IMR-90 (cell line): ENCODE data around the gene TPMT. TPM values are rescaled to one million over a fixed set of nuclear protein-coding genes. Genes with fewer than 3 reads are reported as not detected.

Experiments
- ATAC-seq: fragments of 200-7000 bp; cut with Tn5 transposase; 2 replicates; pipeline ENCODE4 v1.9.1; 2020; ENCODE audit warnings: low read depth, mild to moderate bottlenecking, moderate library complexity
- BruUV-seq: library from RNA; stranded (reverse); fragments of 400-500 nt; replicated peaks from 2 replicates; lab custom pipeline; 2021; lab: Mats Ljungman, UMichigan
- CTCF ChIA-PET: fragments of 300-600 bp; formaldehyde crosslinking; extraction: SDS; loops from one replicate; lab custom pipeline; 2021; ENCODE audit warnings: antibody characterized with exemption; lab: Yijun Ruan, JAX
- POLR2A ChIA-PET: fragments of 300-600 bp; sonication (Branson Sonifier 250); formaldehyde crosslinking; loops from one replicate; lab custom pipeline; 2022; ENCODE audit warnings: antibody characterized with exemption; ENCODE audit not compliant: unreplicated experiment; lab: Charles Lee
- DNase-seq: peaks from one replicate; pipeline ENCODE4 v3.0.0; 2013
- H2AFZ ChIP-seq: replicated peaks from 2 replicates; pipeline ENCODE3; 2013; ENCODE audit warnings: low read length, mild to moderate bottlenecking; ENCODE audit not compliant: poor library complexity
- H2AK5ac ChIP-seq: 2 replicates; pipeline ENCODE4 v1.6.1; 2013; ENCODE audit warnings: low read depth, low read length, inconsistent platforms
- H2AK9ac ChIP-seq: replicated peaks from 2 replicates; pipeline ENCODE3; 2013; ENCODE audit warnings: mild to moderate bottlenecking, low read depth, low read length, moderate library complexity; ENCODE audit not compliant: poor library complexity
- H2BK120ac ChIP-seq: 2 replicates; pipeline ENCODE4 v1.6.1; 2013; ENCODE audit warnings: low read depth, low read length, inconsistent platforms
- H2BK15ac ChIP-seq: 3 replicates; pipeline ENCODE4 v1.6.1; 2013; ENCODE audit warnings: low read depth, low read length, inconsistent platforms
- H2BK20ac ChIP-seq: 2 replicates; pipeline ENCODE4 v1.6.1; 2013; ENCODE audit warnings: low read depth, mild to moderate bottlenecking, inconsistent platforms, low read length, moderate library complexity
- H2BK5ac ChIP-seq: 2 replicates; pipeline ENCODE4 v1.6.1; 2013; ENCODE audit warnings: mild to moderate bottlenecking, low read depth, low read length, inconsistent platforms; ENCODE audit not compliant: poor library complexity, severe bottlenecking
- H3K14ac ChIP-seq: replicated peaks from 2 replicates; pipeline ENCODE4 v1.6.1; 2013; ENCODE audit warnings: low read depth, low read length, inconsistent platforms
- H3K18ac ChIP-seq: 2 replicates; pipeline ENCODE4 v1.6.1; 2013; ENCODE audit warnings: low read depth, low read length, control low read depth
- H3K23ac ChIP-seq: 2 replicates; pipeline ENCODE4 v1.6.1; 2013; ENCODE audit warnings: low read depth, low read length, inconsistent platforms
- H3K27ac ChIP-seq: 2 replicates; pipeline ENCODE4 v1.5.1; 2013; ENCODE audit warnings: mild to moderate bottlenecking, control low read depth, low read length; ENCODE audit not compliant: insufficient read depth
- H3K27me3 ChIP-seq: 2 replicates; pipeline ENCODE4 v1.6.1; 2013; ENCODE audit warnings: low read length; ENCODE audit not compliant: control insufficient read depth, insufficient read depth
- H3K36me3 ChIP-seq: 2 replicates; pipeline ENCODE4 v1.6.1; 2013; ENCODE audit warnings: low read length, mixed read lengths; ENCODE audit not compliant: control insufficient read depth, insufficient read depth
- H3K4ac ChIP-seq: 2 replicates; pipeline ENCODE4 v1.6.1; 2013; ENCODE audit warnings: low read depth, low read length, inconsistent platforms
- H3K4me1 ChIP-seq: 2 replicates; pipeline ENCODE4 v1.6.1; 2013; ENCODE audit warnings: low read length, mixed read lengths; ENCODE audit not compliant: control insufficient read depth, insufficient read depth
- H3K4me2 ChIP-seq: 2 replicates; pipeline ENCODE4 v1.6.1; 2013; ENCODE audit warnings: low read depth, mild to moderate bottlenecking, control low read depth, low read length, moderate library complexity
- H3K4me3 ChIP-seq: 2 replicates; pipeline ENCODE4 v1.5.1; 2013; ENCODE audit warnings: low read depth, mild to moderate bottlenecking, control low read depth, low read length, moderate library complexity; ENCODE audit not compliant: insufficient read depth
- H3K56ac ChIP-seq: 2 replicates; pipeline ENCODE4 v1.6.1; 2013; ENCODE audit warnings: low read length, inconsistent platforms; ENCODE audit not compliant: insufficient read depth; ENCODE audit errors: extremely low read depth
- H3K79me1 ChIP-seq, 2 experiments: 2 replicates each; pipeline ENCODE4 v1.6.1; 2013; ENCODE audit warnings: low read length in 2 of 2, inconsistent platforms in 1 of 2, low read depth in 1 of 2
- H3K9ac ChIP-seq: 2 replicates; pipeline ENCODE4 v1.6.1; 2013; ENCODE audit warnings: low read depth, low read length, control low read depth
- H3K9me1 ChIP-seq: 2 replicates; pipeline ENCODE4 v1.6.1; 2013; ENCODE audit warnings: low read length, inconsistent platforms; ENCODE audit not compliant: insufficient read depth
- H3K9me3 ChIP-seq: 2 replicates; pipeline ENCODE4 v1.6.1; 2013; ENCODE audit warnings: low read length; ENCODE audit not compliant: control insufficient read depth, insufficient read depth
- H4K20me1 ChIP-seq: 2 replicates; pipeline ENCODE4 v1.6.1; 2013; ENCODE audit warnings: low read length, inconsistent platforms; ENCODE audit not compliant: insufficient read depth
- H4K5ac ChIP-seq: 2 replicates; pipeline ENCODE4 v1.6.1; 2013; ENCODE audit warnings: mild to moderate bottlenecking, low read depth, low read length, control low read depth
- H4K8ac ChIP-seq, 2 experiments: 2 replicates each; pipeline ENCODE4 v1.6.1; 2013; ENCODE audit warnings: low read depth in 2 of 2, low read length in 2 of 2, control low read depth in 1 of 2, inconsistent platforms in 1 of 2
- H4K91ac ChIP-seq: 2 replicates; pipeline ENCODE4 v1.6.1; 2013; ENCODE audit warnings: low read depth, low read length, inconsistent platforms; ENCODE audit not compliant: insufficient read depth
- BHLHE40 ChIP-seq: fragments of 150-350 bp; IDR thresholded peaks from 2 replicates; pipeline ENCODE4 v1.6.1; 2016; ENCODE audit warnings: mild to moderate bottlenecking, low read depth, low read length
- CEBPB ChIP-seq: IDR thresholded peaks from 2 replicates; pipeline ENCODE4 v1.6.1; 2012; ENCODE audit warnings: low read depth, low read length, improper control_type of control experiment
- CHD1 ChIP-seq: IDR thresholded peaks from 2 replicates; pipeline ENCODE4 v1.6.1; 2012; ENCODE audit warnings: low read depth, low read length, improper control_type of control experiment
- CTCF ChIP-seq: conservative IDR thresholded peaks from 2 replicates; pipeline ENCODE4 v1.5.1; 2012; ENCODE audit warnings: mild to moderate bottlenecking, low read depth, low read length, improper control_type of control experiment
- ELK1 ChIP-seq: fragments of 150-350 bp; IDR thresholded peaks from 2 replicates; pipeline ENCODE4 v1.6.1; 2016; ENCODE audit warnings: low read depth, mild to moderate bottlenecking, low read length, moderate library complexity, borderline replicate concordance
- FOS ChIP-seq: fragments of 150-350 bp; IDR thresholded peaks from 2 replicates; pipeline ENCODE4 v1.6.1; 2016; ENCODE audit warnings: low read depth, low read length
- MAFK ChIP-seq: IDR thresholded peaks from 2 replicates; pipeline ENCODE4 v1.6.1; 2012; ENCODE audit warnings: low read depth, low read length, improper control_type of control experiment
- MAZ ChIP-seq: IDR thresholded peaks from 2 replicates; pipeline ENCODE4 v1.6.1; 2012; ENCODE audit warnings: low read depth, mild to moderate bottlenecking, low read length, improper control_type of control experiment, moderate library complexity, borderline replicate concordance
- MXI1 ChIP-seq: IDR thresholded peaks from 2 replicates; pipeline ENCODE4 v1.6.1; 2012; ENCODE audit warnings: low read depth, mild to moderate bottlenecking, low read length, moderate library complexity, borderline replicate concordance
- NFE2L2 ChIP-seq: fragments of 150-350 bp; IDR thresholded peaks from 2 replicates; pipeline ENCODE4 v1.6.1; 2016; ENCODE audit warnings: low read depth, mild to moderate bottlenecking, low read length
- POLR2A ChIP-seq: IDR thresholded peaks from 2 replicates; pipeline ENCODE4 v1.6.1; 2012; ENCODE audit warnings: mild to moderate bottlenecking, low read depth, low read length
- RAD21 ChIP-seq: IDR thresholded peaks from 2 replicates; pipeline ENCODE4 v1.6.1; 2012; ENCODE audit warnings: low read length, improper control_type of control experiment
- RCOR1 ChIP-seq: IDR thresholded peaks from 2 replicates; pipeline ENCODE4 v1.6.1; 2012; ENCODE audit warnings: mild to moderate bottlenecking, low read length, improper control_type of control experiment; ENCODE audit not compliant: insufficient replicate concordance
- RFX5 ChIP-seq: IDR thresholded peaks from 2 replicates; pipeline ENCODE4 v1.8.0; 2012; ENCODE audit warnings: low read depth, mild to moderate bottlenecking, low read length, moderate library complexity
- SMC3 ChIP-seq: fragments of 150-350 bp; IDR thresholded peaks from 2 replicates; pipeline ENCODE4 v1.6.1; 2016; ENCODE audit warnings: low read depth, mild to moderate bottlenecking, antibody characterized with exemption, low read length, moderate library complexity
- USF2 ChIP-seq: fragments of 150-350 bp; IDR thresholded peaks from 2 replicates; pipeline ENCODE4 v1.6.1; 2017; ENCODE audit warnings: mild to moderate bottlenecking, antibody characterized with exemption, low read length, low read depth
- WGBS, 2 experiments: methylation state at CpG; one replicate each; pipeline versions ENCODE4 v1.1.5 to v1.1.7; 2013; ENCODE audit warnings: missing lambda C conversion rate in 2 of 2; ENCODE audit not compliant: insufficient read length in 1 of 2; ENCODE audit errors: extremely low coverage in 2 of 2; 5-methylcytosine and 5-hydroxymethylcytosine counted together
- dilution Hi-C: fragments of 300-500 bp; cut with HindIII; formaldehyde crosslinking; loops from one replicate; pipeline ENCODE4 v1.14.3; 2018; ENCODE audit warnings: low sequenced_read_pairs; ENCODE audit not compliant: unreplicated experiment
- in situ Hi-C: fragments of 300-500 bp; cut with MboI; formaldehyde crosslinking; loops from 3 replicates; pipeline ENCODE4 v1.14.3; 2019; ENCODE audit warnings: low sequenced_read_pairs, inconsistent platforms, mixed read lengths
- intact Hi-C: fragments of 100-400 bp; cut with micrococcal nuclease; formaldehyde crosslinking; loops from 2 replicates; pipeline ENCODE4 v1.10.0; 2022
- polyA plus RNA-seq, 3 experiments: library from polyadenylated mRNA; depleted of rRNA; stranded (reverse); fragments of >200 nt; gene quantifications; 2 replicates each; pipeline ENCODE4 v1.2.3, GENCODE V29; 2012; ENCODE audit warnings: low replicate concordance in 1 of 3
- total RNA-seq: library from RNA; depleted of rRNA; stranded (reverse); fragments of >200 nt; gene quantifications from 2 replicates; pipeline ENCODE4 v1.2.3, GENCODE V29; 2012

The TPMT gene
- total and polyA plus RNA-seq, 2 of the 4 experiments (the other 2 are of a cell fraction): 10.8 to 14.1 TPM

GRCh38 chr6:18096423-18096822 is 58.5 kb downstream of the TPMT start:
- in situ Hi-C loops: no loop called here
- ChIA-PET POLR2A (no interaction called here), CTCF (no interaction called here)
- H2AK9ac ChIP-seq: no peak overlapping the region
- no peak overlapping the region for H2AK5ac ChIP-seq
- H3K4ac ChIP-seq: no peak overlapping the region
- H3K4me2 ChIP-seq: no peak overlapping the region
- H3K23ac ChIP-seq: no peak overlapping the region
- no peaks in the 10 kb centered on the region for H3K79me1 ChIP-seq
- H4K91ac ChIP-seq: no peak overlapping the region
- H3K4me1 ChIP-seq: no peaks in the 10 kb centered on the region
- H3K27me3 ChIP-seq: no peaks in the 10 kb centered on the region
- DNase-seq (no peak), ATAC-seq (no peak)
- no peak overlapping the region for H2AFZ ChIP-seq
- H2BK15ac ChIP-seq: no peak overlapping the region
- WGBS, 2 experiments: no CpG with 5 or more reads among the region's 3 CpGs
- H3K27ac ChIP-seq: no peak overlapping the region
- no peak overlapping the region for H2BK20ac ChIP-seq
- H3K36me3 ChIP-seq: no peaks in the 10 kb centered on the region
- no peak overlapping the region for H3K4me3 ChIP-seq
- no peaks in the 10 kb centered on the region for H4K20me1 ChIP-seq
- no peaks in the 10 kb centered on the region for H3K9me1 ChIP-seq
- no peak overlapping the region for H2BK120ac ChIP-seq
- dilution Hi-C loops: no loop called here
- H3K9me3 ChIP-seq: no peaks in the 10 kb centered on the region
- no peak overlapping the region for H3K18ac ChIP-seq
- H3K14ac ChIP-seq: no peak overlapping the region
- no peak overlapping the region for H4K8ac ChIP-seq
- no peak overlapping the region for H3K56ac ChIP-seq
- H2BK5ac ChIP-seq: no peak overlapping the region
- no peak overlapping the region for H4K5ac ChIP-seq
- intact Hi-C loops: no loop called here
- TF ChIP-seq NFE2L2 (no peak), POLR2A (no peak), SMC3 (no peak), RAD21 (no peak), USF2 (no peak), FOS (no peak), CEBPB (no peak), BHLHE40 (no peak), MAFK (no peak), RCOR1 (no peak), ELK1 (no peak), RFX5 (no peak), MXI1 (no peak), CHD1 (no peak), MAZ (no peak), CTCF (no peak)
- no peak overlapping the region for H3K9ac ChIP-seq
- no TSS peak for BruUV-seq
